CD4-positive, alpha-beta T cell treated with Interleukin-2 at 100 ng/mL for 4 hours (primary cell): Measurements from ENCODE around the gene LCNL1.
"Not testable (repeated sequence)": the region's sequence is repeated elsewhere in the genome, so short reads cannot be mapped to it uniquely, and the experiment has no call there.

Source experiments
- DNase-seq: peaks from one replicate; pipeline ENCODE4 v3.0.0-alpha.2; 2020; ENCODE audit warnings: low spot score

Gene LCNL1

DNA sequence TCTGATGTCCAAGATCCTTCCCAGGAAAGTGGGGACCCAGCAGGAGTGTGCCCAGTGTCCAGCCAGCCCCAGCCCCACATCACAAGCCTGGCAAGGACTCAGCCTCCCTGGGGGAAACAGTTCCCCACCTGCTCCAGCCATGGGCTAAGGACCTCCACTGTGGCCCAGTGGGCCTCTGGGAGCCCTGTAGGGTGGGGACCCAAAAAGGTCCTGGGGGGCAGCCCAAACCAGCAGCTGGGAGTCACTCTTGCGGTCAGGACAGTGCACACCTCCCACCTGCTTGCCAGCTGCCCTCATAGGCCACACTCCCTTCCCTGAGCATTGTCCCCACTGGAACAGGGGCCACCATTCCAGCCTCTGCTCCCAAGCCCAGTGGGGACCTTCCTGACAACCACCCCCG lies 43.6 kb downstream of the LCNL1 start:
- no peak for DNase-seq

DNA sequence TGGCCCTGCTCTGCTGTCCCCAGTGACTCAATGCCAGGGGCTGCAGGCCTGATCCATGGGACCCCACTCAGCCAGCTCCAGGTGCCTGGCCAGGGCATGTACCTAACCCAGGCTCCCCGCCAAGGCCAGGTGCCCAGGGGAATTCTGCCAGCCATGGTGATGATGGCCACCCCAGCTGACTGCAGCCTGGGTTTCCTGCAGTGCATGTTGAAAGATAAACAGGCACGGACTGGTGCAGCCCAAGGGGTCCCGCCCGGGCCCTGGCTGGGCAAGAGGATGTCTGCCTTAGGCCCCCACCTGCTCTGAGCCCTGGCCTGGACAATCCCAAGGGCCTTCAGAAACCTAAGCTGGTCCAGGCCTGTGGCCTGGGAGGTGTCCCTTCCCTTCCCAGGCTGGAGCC lies 44.0 kb downstream of the LCNL1 start:
- no peak for DNase-seq

DNA sequence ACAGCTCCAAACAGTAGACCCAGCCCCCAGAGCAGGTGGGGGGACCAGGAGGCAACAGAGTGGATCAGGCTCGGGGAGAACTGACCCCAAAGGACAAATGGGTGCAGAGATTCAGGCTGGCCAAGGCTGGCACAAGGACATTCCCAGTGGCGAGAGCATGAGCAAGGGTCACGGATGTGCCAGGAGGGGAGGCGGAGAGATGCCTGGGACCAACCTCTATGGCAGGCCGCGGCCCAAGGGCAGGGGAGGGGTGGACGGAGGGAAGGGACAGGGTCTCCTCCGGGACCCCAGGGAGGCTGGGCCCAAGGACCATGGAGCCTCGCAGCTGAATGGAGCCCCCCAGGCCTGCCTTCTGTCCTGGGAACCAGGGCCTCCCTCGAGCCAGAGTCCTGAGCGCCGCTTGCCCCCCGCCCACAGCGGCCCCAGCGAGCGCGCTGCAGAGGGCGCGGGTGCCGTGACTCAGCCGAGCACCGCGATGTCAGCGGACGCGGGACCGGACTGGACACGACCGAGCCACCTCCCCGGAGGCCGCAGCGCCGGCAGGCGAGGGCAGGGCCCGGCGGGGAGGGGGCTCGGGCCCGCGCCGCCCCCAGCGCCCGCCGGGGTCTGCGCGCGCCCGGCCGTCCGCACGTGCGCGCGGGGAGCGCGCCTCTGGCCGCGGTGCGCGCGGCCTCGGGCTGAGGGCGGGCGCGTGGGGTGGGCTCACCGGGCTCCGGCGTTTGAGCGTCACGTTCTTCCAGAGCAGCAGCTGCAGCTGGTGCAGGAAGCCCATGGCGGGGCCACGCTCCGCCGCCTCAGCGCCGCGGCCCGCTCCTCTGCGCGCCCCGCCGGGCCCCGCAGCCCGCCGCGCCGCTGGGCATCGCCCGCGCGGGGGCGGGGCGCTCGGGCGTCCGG lies 44.8 kb downstream of the LCNL1 start, which contains the start of gene ABCA2:
TSS of gene ABCA2 (minus strand) at position 869 of the 894 bp plus-strand sequence. CDS start at position 772, 97 bp downstream.
- no peak for DNase-seq

DNA sequence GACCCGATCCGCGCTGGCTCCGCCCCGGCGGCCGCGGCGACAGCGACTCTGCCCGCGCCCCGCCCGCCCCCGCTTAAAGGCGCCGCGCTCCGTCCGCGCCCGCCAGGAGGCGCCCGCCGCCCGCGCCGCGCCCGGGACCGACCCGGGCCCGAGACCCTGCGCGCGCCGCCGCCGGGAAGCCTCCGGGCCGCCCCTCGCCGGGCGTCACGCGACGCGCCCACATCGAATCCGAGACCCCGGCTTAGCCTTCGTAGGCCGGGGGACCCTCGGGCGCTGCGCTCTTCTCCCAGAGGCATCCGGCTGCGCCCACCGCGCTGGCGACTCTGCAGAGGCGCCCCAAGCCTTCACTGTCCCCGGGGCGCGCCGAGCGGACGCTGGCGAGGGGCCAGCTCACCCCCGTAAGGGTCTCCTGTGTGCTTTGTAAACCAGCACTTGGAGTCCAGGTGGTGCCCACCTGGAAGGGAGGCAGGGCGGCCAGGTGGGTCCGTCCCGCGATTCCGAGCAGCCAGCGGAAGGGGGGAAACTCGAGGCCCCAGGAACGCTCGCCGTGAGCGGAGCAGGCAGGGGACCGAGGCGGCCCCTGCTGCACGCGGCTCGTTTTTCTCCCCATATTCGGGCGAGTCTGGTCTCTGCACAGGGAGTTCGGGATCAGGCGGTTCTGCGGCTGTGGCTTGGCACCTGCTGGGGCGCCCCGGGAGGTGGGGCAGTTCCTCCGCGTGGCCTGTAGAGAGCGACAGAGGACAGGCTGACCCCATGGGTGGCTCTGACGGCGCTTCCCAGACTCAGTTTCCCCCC lies 45.7 kb downstream of the LCNL1 start:
- DNase-seq, result peak; percentile 59

DNA sequence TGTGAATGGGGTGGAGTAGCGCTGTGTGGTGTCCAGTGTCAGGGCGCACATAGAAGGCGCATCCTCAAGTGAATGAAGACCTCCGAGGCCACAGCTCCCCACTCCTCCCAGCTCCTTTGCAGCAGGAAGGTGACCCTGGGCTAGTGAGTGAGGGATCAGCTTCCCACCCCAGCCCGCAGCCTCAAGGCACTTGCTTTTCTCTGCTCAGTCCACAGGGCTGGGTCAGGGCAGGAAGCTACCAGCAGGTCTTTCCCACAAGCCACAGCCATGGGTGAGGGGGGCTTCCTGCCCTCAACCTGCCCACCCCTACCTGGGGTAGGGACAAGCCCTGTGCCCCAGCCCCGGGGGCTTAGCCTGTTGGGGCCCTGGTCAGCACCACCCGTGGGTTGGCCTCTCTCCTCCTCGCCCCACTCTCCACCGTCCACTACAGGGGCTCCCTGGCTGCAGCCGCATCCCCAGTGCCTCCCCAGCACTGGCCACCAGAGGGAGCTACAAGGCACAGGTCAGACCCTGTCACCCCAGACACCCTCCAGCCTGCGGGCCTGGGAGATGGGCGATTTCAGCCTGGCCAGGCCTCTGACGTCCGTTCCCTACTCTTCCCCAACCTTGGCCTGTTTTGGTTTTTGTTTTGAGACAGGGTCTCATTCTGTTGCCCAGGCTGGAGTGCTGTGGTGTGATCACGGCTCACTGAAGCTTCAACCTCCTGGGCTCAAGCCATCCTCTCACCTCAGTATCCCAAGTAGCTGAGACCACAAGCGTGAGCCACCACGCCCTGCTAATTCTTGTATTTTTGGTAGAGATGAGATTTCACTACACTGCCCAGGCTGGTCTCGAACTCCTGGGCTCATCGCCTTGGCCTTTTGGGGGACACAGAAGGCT lies 46.5 kb downstream of the LCNL1 start:
- peak; percentile 62 for DNase-seq

DNA sequence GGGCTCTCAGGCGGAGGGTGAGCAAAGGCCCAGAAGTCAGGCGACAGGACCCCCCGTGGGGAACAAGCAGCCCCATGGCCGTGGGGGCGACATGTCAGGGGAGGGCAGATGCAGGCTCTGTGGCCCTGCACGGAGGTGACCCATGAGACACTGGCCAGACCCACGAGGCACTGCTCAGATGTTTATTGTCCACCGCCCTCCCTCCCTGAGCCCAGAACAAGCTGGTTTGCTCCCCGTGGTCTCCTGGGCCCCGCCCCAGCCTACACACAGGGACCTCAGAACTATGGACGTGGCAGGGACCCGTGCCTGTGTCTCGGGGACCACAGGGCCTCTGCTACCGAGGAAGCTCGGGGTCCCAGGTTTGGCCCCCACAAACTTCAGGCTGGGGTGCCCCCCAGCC lies 47.2 kb downstream of the LCNL1 start:
- no peak for DNase-seq

DNA sequence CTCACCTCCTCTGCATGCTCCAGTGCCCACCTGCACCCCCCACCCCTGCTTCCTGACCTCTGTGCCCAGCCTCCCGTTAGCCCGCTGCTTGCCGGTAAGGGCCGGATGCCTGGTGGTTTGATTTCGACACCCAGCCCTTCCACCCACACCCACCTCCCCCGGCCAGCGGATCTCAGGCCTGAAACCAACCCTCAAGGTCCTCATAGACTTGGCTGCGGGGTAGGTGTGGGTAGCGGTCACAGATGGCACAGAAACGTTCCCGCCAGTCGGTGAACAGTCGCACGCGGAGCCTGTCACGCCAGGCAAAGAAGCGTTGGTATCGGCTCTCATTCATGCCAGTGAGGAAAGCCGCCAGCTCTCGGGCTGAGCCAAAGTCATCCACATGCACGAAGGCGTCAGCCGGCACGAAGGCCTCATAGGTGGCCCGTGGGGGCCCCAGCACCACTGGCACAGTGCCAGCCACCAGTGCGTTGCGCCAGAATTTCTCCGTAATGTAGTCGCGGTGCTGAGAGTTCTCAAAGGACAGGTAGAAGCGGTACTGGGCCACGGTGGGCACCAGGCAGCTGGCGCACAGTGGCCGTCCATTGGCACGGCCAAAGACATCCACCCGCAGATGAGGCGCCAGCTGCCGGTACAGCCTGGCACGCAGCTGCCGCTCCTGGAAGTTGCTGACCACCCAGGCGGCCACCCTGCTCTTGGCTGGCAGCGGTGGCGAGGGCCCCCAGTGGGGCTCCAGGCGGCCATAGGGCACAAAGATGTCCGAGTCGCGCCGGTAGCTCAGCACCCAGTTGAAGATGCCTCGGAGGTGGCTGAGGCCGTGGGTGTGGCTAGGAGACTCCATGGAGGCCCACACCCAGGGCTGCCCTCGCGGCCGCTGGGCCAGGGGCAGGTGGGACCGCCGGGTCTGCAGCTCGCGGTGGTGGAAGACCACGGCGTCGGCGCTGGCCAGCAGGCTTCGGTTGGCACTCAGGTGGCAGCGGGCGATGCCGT lies 48.0 kb downstream of the LCNL1 start:
- DNase-seq, result peak; percentile 37

DNA sequence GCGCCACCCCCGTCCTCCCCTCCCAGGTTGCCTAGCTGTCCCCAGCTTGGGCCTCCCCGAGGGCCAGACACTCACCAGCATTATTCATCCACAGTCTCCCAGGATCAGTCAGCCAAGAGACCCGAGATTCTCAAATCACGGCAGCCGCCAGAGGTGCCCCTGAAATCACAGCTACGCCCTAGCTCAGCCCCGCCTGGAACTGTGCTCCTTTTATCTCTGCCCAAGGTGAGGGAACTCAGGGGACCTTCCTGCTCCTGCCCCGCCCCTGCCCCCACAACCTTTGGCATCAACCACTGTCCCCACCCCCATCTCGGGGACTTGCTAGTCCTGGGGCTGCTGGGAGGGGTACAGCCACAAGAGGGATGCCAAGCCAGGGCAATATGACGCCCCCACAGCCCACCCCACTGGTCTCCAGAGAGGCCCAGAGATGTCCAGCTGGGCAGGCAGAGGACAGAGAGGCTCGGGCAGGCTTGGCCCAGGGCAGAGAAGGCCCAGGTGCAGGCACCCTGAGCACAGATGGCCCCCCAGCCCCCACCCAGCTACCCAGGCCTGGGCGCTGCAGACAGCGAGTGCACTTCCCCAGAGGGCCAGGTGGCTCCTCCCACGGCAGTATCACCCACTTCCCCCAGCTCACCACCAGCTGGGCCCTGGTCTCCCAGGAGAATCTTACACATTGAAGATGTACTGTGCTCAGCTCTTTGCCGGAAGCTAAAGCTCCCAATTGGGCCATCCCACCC lies 49.3 kb downstream of the LCNL1 start, which contains the start of gene FUT7:
TSS of gene FUT7 (minus strand) at position 185 of the 737 bp plus-strand sequence. CDS start at position 88, 97 bp downstream.
- DNase-seq, result peak; percentile 33

DNA sequence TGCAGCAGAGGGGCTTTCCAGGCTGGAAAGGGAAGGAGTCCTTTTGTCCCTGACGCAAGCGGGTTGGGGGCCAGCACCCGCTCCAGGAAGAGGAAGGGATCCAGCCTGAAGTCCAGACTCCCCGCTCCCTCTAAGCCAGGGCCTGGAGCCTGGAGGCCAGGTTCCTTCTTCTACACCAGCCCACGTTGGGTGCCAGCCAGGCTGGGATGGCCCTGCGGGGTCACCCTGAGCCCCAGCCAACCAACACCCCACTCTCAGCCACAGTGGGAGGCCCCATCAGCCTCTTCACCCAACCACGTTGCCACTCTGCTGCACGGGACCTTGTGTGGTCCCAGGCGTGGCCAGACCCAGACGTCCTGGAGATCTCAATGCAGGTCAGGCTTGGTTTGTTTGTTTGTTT lies 50.1 kb downstream of the LCNL1 start:
- DNase-seq, result no peak

DNA sequence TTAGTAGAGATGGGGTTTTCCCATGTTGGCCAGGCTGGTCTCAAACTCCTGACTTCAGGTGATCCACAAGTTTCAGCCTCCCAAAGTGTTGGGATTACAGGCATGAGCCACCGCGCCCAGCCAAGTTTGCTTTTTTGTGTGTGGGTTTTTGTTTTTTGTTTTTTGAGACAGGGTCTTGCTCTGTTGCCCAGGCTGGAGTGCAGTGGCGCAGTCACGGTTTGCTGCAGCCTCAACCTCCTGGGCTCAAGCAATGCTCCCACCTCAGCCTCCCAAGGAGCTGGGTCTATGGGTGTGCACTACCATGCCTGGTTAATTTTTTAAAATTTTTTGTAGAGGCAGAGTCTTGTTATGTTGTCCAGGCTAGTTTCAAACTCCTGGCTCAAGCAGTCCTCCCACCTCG lies 50.7 kb downstream of the LCNL1 start:
- DNase-seq, result not testable (repeated sequence)

DNA sequence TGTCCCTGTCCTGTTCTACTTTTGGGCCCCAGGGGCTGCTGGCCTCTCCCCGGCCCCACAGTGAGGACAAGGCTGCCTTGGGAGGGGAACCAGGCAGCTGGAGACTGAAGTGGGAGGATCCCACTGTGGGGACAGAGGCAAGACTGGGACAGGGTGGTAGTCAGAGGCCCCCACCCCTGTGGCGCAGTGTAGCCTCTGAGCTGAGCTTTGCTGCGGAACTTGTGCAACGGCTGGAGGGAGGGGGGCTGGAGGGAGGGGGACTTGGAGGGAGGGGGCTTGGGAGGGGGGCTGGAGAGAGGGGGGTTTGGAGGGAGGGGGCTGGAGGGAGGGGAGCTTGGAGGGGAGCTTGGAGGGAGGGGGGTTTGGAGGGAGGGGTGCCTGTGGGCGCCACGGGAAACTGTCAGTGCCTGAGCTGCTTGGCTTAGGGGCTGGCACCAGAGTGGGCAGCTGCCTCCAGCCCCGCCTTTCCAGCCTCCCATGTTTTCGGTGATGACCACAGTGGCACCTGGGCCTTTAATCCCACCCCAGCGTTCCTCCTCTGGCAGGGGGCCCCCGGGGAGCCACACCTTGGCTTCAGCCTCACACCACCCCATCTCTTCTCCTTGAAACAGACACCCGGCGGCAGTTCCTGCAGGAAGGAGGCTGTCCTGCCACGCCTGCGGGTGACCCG lies 51.4 kb downstream of the LCNL1 start:
- DNase-seq, result no peak

DNA sequence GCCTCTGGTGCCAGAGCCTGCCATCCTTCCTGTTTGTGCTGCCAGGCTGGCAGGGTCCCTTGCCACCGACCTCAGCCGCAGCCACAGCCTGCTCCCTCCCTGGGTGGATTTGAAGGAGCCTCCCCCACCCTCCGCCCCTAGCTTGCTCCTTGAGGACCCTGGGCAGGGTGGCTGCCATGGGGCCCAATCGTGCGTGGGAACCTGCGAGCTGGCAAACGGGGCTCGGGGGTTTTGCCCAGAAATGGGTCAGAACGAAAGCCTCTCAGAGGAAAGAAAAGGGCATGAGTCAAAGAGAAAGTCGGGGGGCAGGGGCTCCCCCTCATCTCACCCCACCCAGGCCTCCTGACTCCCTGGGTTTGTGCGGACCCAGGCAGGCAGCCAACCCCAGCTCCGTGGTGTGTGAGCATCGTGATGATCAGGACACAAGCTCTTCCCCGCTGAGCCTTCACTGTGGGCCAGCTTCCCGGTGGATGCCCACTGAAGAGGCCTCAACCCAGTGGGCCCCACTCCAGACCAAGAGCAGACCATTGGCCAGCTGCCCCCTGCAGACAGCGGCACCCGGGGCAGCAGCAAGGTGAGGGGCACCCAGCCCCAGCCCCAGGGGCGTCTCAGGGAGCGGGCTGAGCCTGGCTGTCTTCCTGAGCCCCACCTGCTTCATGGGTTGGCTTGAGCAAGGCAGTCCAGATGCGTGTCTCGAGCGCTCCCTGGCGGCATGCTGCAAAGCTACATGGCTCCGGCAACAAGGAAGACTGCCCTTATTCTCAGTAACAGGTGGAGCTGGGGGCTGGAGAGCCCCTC lies 52.1 kb downstream of the LCNL1 start:
- DNase-seq, result peak; percentile 89
